ENCODE measurements around the gene CENPH.
"Not testable (repeated sequence)": the region's sequence is repeated elsewhere in the genome, so short reads cannot be mapped to it uniquely, and the experiment has no call there.

Gene CENPH

DNA sequence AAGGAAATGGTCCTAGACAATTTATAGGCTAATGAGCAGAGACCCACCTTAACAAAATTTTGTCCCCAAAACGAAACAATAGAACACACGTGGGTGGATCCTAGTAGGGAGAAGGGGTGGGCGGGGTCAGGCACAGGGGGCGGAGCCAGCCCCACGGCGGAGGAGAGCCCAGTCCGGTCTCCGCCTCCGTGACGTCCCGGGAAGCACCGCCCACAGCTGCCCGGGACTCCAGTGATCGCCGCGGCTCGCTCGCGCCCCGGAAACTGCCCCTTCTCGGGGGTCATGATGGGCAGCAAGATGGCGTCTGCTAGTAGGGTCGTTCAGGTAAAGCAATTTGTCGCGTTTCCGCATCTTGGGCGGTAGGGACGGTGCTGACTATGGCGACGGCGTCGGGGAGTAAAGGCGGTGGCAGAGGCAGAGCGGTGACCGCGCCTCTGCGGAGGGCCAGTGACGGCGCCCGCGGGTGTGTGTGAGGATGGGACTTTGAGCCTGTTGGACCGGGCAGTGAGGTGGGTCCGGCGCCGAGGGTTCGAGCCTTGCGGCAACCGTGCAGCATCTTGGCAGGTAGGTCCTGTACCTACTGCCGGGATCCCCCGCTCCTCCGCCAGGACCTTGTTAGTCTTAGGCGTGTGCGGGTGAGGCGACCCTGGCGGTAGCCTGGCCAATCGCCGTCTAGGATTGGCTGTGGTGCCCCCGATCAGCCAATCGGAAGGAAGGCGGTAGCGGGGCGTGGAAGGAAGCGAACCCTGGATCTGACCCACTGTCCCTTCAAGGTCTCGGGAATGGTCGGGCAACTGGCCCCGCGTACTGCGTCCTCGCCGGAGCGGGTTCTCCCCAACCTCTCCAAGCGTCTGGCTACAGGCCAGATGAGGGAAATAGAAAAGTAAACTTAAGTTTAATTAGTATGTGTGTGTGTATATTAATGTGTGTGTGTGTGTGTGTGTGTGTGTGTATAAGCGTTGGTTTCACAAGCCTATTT lies 28.5 kb downstream of the CENPH start:
- POLR2A ChIA-PET (ENCODE audit: low non-redundant PET): interaction anchor here (0.6 kb wide), 1 partner anchor 1002 kb away, joined by 3 read pairs; the partner anchor contains the start of gene PIK3R1
- TF ChIP-seq CTCF (conservative IDR thresholded peaks at IDR 0.05; ENCODE audit: low read depth): no peak
- CTCF ChIA-PET: interaction anchor here (0.6 to 1.0 kb wide), 2 partner anchors 70 to 125 kb away, joined by 3 read pairs; no protein-coding TSS in a partner anchor
- peak; percentile 99 for DNase-seq (ENCODE audit: low spot score)
- H3K27ac ChIP-seq: peak overlapping the region; percentile 90

GRCh38 chr5:69219939-69220338 lies 30.6 kb downstream of the CENPH start:
- no peak overlapping the region for H3K27ac ChIP-seq
- ChIA-PET CTCF (no interaction called here), POLR2A (ENCODE audit: low non-redundant PET) (no interaction called here)
- no peak for TF ChIP-seq CTCF (conservative IDR thresholded peaks at IDR 0.05; ENCODE audit: low read depth)
- DNase-seq (ENCODE audit: low spot score): no peak

GRCh38 chr5:69220371-69220770 lies 31.0 kb downstream of the CENPH start:
- CTCF ChIA-PET; H3K27ac ChIP-seq; DNase-seq (ENCODE audit: low spot score); POLR2A ChIA-PET (ENCODE audit: low non-redundant PET): not testable (repeated sequence)

GRCh38 chr5:69220833-69221232 lies 31.4 kb downstream of the CENPH start:
- H3K27ac ChIP-seq; DNase-seq (ENCODE audit: low spot score); POLR2A ChIA-PET (ENCODE audit: low non-redundant PET); CTCF ChIA-PET: not testable (repeated sequence)

DNA sequence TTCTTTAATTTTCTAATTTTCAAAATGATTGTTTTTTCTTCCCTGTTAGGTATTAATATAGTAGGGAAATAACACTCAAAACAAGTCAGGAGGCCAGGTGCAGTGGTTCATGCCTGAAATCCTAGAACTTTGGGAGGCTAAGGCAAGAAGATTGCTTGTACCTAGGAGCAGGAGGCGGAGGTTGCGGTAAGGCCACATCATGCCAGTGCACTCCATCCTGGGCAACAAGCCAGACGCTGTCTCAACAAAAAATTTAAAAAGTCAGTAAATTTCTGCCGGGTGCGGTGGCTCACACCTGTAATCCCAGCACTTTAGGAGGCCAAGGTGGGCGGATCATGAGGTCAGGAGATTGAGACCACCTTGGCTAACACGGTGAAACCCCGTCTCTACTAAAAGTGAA lies 35.1 kb downstream of the CENPH start:
- no peak for TF ChIP-seq CTCF (conservative IDR thresholded peaks at IDR 0.05; ENCODE audit: low read depth)
- no peak overlapping the region for H3K27ac ChIP-seq
- CTCF ChIA-PET: interaction anchor here (0.6 kb wide), 1 partner anchor 1009 kb away, joined by 3 read pairs; the partner anchor contains the start of gene PIK3R1
- POLR2A ChIA-PET (ENCODE audit: low non-redundant PET): no interaction called here
- no peak for DNase-seq (ENCODE audit: low spot score)

DNA sequence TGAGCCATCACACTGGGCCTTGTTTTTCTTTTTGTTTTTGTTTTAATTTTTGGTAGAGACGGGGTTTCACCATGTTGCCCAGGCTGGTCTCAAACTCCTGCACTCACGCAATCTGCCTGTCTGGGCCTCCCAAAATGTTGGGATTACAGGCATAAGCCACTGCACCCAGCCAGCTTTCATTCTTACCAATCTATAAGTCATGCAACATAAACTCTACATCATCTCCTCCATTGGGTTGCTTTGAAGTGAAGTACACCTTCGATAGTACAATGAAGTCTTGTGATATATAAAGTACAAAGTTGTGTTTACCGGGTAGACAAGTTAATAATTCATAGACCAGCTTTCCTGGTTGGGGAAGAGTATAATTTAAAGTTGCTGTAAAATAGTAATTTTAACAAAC lies 36.5 kb downstream of the CENPH start:
- H3K27ac ChIP-seq: no peak overlapping the region
- CTCF ChIA-PET: interaction anchor here (0.7 kb wide), 1 partner anchor 44 kb away, joined by 3 read pairs; no protein-coding TSS in a partner anchor
- POLR2A ChIA-PET (ENCODE audit: low non-redundant PET): no interaction called here
- DNase-seq (ENCODE audit: low spot score): no peak
- TF ChIP-seq CTCF (conservative IDR thresholded peaks at IDR 0.05; ENCODE audit: low read depth): no peak

DNA sequence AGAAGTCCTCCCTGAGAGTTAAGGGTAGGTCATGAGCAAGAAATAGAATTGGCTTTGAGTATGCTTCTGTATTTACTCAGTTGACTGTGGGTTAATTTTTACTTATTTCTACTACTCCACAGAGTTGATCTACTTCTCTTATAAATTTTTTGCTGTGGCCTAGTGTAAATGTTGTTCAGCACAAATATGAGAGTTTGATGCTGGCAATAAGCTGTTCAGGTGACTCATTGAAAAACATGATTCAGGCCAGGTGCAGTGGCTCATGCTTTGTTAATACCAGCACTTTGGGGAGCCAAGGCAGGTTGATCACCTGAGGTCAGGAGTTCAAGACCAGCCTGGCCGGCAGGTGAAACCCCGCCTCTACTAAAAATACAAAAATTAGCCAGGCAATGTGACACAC lies 40.8 kb downstream of the CENPH start:
- TF ChIP-seq CTCF (conservative IDR thresholded peaks at IDR 0.05; ENCODE audit: low read depth): no peak
- CTCF ChIA-PET: interaction anchor here (1.1 kb wide), 1 partner anchor 59 kb away, joined by 3 read pairs; no protein-coding TSS in a partner anchor
- POLR2A ChIA-PET (ENCODE audit: low non-redundant PET): no interaction called here
- no peak for DNase-seq (ENCODE audit: low spot score)
- no peak overlapping the region for H3K27ac ChIP-seq

Measured in RWPE1 (cell line).